NCI-H82 treated with DMSO at 0.1 percent for 48 hours (cell line): ENCODE data around the gene IKZF1.

ENCODE experiments used
- DNase-seq: peaks from one replicate; lab custom pipeline; 2025; ENCODE audit not compliant: unreplicated experiment; lab: John Stamatoyannopoulos, UW

IKZF1 gene

DNA sequence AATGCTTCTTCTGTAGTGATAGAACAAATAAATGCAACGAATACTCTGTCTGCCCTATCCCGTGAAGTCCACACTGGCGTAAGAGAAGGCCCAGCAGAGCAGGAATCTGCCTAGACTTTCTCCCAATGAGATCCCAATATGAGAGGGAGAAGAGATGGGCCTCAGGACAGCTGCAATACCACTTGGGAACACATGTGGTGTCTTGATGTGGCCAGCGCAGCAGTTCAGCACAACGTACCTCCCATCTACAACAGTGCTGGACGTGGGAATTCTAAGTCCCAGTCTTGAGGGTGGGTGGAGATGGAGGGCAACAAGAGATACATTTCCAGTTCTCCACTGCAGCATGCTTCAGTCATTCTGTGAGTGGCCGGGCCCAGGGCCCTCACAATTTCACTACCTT lies 99.9 kb downstream of the IKZF1 start:
- DNase-seq = no peak

DNA sequence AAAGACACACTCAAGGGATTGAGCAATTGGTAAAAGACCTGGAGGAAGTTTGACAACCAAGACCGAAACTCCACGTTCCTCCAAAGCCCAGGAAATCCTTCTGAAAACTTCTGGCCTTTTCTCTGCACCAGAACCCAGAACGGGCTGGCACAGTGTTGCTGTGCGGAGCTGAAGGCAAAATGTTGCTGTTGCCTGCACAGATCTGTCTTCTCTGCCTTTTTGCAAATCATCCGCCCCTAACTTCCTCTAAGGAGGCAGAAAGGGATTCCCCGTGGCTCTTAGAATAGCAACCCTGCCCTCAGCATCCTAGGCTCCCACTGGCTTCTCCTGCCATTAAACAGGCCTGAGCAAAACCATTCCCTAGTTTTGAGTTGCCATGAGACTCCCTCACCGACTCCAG lies 100.7 kb downstream of the IKZF1 start:
- no peak for DNase-seq

DNA sequence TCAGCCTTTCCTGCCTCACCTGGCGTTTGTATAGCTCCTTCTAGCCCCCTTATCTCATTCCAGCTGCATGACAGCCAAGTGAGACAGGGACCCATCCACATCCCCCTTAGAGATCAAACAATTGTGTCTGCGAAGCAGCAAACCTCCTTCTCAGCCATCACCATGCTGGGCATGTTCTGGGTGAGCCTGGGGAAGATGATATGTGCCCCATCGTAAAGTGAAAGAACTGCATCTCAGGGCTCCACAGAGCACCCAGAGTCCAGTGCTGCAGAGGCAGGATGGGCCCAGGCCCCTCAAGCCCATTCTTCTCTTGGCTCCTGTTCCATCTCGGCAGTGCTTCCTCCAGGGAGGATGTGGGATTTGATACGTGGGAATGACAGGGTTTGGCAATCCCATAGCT lies 102.4 kb downstream of the IKZF1 start:
- DNase-seq = no peak

DNA sequence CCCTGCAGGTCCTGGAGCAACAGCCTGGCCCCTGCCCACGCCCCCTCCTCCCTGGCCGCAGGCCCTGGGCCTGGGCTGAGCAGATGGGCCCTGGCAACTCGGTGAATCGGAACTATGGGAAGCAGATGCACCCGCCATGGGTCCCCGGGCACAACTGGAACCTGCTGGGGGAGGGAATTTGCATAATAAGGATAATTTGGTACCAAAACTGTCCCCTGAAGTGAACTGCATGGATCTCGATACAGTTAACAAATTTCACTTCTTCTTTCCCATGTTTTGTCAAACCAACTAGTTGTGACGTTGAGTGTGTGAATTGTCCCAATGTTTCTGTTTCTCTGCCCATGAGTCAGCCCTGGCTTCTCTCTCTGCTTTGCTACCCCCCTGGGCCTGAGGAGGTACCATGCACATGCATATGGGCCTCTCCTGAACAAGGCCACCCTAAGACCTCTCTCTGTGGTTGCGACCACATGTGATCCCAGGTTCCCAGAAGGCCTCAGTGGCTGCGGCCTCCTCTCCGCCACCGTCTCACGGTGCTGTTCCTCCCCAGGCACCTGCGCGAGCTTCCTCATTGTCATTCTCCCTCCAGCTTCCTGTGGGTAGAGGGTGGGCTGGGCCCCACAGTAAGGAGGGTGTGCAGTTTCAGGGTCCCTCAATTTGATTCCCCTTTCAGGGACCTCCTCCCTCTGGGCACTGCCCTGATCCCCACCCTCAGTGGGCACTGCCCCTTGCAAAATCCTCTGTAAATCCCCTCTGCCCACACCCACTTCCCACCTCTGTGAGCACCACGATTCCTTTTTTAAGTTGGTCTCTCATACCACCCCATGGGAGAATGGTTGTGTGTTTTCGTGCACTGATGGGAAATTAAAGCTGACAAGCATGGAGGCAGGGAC lies 105.6 kb downstream of the IKZF1 start:
- no peak for DNase-seq

DNA sequence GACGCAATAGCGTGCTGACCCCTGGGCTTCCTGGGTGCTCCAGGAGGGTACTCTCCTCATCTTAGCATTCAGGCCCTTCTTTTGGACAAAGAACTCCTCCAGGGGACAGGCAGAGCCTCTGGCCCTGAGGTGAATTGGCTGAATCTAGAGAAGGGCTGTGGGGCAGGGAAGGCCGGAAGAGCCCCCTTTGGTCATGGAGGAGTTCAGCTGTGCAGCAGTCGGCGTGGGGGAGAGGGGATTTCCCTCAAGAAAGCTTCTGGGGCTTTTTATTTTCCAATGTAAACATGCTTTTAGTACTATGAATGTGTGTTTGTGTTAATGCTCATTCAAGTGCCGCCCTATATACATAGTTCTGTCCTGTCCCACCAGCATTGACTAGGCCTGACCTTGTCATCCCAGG lies 106.8 kb downstream of the IKZF1 start:
- no peak for DNase-seq

DNA sequence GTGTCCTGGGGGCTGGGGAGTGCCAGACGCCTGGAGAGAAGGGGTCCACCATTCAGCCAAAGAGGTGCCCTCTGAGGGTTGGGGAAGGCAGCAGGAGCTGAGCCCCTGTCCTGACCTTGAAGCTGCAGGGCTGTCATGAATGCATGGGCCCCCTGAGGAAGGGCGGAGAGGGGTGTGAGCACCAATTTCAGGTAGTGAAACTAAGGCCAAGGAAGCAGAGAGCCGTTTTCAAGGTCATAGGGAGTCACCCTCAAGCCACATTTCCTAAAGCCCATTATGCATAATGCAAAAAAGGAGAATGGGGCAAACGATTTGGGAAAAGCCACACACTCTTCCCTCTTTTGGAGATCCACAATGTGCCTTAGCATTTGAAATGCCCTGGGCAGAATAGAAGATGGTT lies 108.5 kb downstream of the IKZF1 start:
- DNase-seq = no peak

DNA sequence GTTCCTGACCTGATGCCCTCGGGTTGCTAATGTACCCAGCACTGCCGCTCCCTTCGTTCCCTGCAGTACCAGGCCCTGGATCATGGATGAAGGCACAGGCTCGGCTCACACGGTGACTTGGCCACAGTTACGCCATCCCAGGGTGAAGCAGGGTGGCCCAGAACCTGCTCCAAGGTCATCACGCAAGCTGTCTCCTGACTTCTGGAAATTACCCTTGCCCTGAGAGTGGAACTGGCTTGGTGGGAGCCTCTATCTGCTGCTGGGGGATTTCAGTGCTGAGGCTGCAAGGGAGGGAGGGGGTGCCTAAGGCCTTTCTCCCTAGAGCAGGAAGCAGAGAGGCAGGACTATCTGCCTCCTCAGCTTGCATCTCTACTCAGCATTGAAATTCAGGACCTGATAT lies 109.0 kb downstream of the IKZF1 start:
- DNase-seq = no peak

DNA sequence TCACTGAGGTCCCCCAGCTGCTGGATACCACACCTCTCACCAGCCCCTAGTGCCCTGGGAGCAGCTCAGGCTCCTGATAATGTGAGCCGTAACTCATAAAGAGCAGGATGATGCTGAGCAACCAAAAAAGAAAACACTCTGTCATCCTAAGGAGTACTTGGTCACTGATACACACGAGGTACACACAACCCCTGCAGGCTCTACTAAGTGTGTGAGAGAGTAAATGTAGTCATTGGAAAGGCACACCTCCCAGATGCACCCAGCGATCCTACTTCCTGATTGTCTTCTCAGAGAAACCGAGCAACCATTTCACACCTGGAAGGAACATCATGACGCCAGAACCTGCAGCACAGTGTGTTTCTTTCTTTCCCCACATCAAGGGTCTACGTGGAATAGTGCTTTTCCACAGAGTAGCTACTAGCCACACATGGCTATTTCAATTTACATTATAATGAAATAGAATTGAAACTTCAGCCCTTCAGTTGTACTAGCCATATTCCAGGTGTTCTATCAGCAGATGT lies 111.4 kb downstream of the IKZF1 start:
- no peak for DNase-seq

DNA sequence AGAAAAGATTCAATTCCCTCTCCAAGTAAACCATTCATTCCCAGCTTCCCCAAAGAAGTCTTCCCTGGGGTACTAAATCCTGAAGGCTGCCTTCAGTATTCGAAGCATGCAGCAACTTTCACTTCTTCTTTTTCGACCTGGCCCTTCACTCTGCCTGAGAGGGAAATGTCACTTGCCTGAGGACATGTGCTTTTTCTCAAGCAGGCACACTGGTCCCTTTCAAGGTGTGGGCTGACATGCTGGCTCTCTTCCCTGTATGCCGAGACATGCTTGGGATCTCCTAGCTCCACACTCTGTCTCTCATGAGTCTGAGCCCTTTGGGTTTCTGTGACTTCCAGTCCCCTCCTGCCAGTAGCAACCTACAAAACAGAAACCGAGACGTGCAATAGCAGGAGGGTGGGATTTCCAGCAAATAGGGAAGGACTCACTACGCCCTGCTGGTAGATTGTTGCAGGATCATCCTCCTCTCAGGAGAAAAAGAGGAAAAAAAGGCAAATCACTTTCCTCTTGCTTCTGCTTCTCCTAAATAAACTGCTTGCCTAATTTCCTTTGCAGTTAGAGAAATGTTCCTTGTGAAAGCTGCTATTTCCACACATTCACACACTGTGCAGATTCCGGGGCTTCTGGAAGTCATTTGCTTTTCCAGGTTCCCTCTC lies 112.1 kb downstream of the IKZF1 start:
- DNase-seq = no peak

DNA sequence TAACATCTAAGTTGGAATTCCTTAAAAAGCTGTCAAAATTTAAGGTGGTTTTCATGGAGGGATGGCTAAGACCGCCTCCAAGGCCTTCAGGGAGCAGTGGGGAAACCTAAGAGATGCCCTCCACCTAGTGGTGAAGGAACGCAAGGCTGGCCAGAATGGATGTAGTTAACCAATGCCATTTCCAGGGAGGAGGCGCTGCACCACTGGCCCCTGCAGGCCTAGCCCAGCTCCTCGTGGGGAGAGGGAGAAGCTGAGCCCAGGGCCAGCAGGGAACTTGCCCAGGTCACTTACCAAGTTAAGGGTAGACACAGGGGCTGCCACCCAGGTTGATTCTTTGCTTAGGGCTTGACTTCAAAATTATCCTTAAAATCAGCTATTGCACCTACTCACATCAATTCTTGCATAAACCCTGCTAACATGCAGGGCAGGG lies 113.6 kb downstream of the IKZF1 start:
- peak; percentile 73 for DNase-seq

DNA sequence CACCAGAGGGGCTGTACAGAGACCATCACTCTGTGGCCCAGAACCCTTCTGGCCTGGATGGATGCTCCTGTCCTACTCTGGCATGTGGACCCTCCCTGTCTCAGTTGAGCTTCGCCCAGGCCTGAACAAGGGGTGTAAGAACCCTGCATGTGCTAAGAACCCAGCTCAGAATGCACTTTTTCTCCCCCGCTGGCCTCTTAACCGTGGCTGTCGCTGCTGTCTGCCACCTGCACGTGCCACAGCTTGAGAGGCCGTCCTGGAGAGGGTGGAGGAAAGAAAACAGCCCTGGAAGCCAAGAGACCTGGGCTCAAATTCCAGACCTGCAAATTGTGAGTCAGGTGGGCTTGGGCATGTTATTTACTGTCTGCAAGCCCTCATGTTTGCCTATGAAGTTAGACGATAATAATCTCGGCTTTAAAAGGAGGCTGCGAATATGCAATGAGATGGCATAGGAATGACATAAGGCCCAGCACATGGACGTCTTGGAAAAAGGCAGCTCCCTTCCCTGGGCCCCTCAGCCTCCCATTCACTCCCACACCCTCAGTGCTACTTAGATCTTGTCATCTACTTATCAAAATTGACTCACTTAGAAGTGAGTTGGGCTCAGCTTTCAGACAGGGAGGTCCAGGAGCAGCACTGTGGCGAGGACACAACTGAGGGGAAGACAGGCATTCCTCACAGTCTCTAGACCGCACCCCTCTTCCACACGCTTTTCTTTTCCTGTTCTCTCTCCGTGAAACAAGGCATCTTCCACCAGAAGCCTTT lies 114.2 kb downstream of the IKZF1 start:
- DNase-seq = no peak

DNA sequence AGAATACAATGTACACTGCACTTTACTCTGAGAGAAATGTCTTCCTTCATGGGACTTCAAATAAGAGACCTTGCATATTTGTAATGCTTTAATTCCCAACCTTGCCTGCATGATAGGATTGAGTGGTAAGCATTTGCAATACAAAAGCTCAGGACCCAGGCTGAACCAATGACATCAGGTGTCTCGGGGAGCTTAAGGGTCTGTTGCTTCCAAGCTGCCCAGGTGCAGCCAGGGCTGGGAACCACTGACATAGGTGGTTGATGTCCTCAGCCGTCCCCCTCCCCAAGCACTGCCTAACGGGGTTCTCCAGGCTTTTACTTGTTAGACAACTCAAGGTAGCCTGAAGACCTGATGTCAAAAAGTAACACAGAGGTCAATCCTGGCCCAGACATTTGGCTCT lies 116.5 kb downstream of the IKZF1 start:
- no peak for DNase-seq

DNA sequence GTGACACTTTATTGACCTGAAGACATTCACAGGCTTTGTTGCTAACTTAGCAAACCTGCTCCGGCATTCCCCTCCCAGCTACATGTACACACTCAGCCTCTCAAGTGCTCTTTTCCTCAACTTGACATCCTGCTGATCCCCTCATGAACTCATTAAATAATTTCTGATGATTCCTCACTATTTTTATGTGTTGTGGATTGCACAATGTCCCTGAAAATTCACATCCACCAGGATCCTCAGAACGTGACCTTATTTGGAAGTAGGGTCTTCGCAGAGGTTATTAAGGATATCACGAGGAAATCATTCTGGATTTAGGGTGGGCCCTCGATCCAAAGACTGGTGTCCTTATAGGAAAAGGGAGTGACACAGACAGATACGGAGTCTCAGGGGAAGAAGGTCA lies 118.3 kb downstream of the IKZF1 start:
- no peak for DNase-seq

DNA sequence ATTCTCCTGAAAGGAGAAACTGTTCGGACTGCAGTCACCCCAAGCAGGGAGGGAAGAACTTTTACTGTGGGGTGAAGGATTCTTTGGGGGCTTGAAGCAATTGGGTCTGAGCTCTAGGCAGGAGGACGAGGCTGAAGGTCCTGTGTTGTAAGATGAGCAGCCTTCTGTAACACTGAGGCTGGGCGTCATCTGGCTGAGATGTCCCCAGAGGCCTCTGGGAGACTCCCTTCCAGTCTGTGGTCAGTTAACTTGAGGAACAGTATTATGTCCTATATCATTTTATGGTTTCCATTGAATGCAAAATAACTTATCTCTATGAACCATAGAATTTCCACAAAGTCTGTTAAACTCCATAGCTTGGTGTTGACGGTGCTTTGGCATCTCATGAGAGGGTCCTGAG lies 119.3 kb downstream of the IKZF1 start:
- DNase-seq = no peak

DNA sequence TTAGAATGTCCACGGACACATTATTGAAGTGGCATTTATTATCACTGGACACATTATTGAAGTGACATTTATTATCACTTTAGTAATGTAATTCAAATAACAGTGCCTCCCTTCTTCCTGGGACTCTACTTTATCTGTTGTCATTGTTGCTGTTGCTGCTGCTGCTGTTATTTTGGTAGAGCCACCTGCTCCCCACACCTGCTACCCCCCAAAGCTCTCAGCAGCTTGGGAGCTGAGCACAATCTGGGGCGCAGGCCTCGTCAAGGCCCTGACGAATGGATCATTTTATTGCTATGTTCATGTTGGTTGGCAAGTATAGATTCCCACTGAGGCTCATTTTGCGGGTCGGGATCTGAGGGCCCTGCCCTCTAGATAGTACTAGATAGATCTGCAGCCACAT lies 120.8 kb downstream of the IKZF1 start:
- DNase-seq = no peak

DNA sequence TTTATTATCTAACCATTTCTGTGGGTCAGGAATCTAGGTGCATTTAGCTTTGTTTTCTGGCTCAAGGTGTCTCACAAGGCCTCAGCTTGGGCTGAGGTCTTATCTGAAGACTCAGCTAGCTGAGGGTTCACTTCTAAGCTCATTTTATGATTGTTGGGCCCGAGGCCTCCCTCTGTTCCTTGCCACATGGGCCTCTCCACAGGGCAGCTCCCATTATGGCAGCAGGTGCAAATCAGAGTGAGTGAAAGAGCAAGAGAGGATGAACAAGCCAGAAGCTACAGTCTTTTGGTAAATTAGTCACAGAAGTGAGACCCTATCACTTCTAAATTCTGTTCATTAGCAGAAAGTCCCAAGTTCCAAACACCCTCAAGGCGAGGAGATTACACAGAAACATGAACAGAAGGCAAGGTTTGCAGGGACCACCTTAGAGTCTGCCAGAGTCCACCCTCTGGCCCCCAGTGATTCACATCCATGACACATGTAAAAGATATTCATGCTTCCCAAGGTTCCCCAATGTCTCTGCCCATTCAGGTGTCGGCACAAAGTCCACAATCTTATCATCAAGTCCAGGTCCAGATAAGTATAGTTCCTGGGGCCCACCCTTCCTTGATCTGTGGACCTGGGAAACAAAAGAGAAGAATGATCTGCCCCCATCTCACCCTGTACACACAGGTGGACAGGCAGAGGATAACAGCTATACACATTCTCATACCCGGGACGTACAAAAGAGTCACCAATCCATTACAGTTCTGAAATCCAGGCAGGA lies 121.9 kb downstream of the IKZF1 start:
- no peak for DNase-seq

DNA sequence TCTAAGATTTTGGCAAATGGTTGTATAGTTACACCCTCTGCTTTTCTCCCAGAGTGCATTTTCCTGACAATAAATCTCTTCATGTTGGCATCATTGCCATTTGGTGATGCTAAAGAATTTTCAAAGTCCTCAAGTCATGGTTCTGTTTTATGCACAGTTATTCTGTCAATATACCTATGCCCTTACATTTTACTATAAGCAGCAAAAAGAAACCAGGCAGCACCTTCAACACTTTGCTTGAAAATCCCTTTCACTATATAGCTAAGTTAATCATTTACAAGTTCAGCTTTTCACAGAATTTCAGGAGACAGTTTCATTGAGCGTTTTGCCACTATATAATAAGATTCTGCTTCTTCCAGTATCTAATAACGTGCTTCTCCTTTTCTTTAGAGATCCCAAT lies 123.0 kb downstream of the IKZF1 start:
- no peak for DNase-seq

DNA sequence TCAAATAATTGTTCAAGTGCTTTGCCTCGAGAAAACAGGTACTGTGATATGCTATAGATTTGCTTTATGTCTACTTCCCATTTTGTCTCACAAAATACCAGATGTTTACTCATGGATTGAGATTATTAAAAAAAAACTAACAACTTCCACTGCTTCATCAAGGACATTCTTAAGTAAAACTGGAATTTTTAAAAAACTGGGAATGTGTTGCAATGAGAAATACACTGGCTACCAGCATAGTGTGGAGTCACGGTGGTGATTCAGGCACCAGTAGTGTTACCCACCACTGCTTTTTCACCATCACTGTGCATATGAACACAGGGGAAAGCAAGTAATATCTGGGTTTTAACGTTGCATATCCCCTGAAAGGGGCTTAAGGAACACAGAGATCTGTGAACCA lies 124.4 kb downstream of the IKZF1 start:
- no peak for DNase-seq

DNA sequence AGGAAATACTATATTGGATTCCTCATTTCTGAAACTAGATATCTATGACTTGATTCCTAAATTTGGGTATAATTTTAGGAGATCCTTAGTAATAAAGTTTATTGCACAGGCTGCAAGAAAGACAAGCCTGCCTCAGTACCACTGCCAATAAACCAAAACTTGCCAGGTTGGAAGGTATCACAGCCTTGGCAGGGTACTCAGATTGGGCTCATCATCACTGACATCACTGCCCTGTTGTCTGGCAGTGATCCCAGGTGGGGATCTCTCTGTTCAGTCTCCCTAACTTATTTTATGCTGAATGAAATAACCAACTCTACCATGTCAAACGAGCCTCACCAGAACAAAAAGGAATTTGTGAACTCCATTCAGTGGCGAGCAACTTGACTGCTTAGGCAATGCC lies 126.8 kb downstream of the IKZF1 start:
- no peak for DNase-seq

DNA sequence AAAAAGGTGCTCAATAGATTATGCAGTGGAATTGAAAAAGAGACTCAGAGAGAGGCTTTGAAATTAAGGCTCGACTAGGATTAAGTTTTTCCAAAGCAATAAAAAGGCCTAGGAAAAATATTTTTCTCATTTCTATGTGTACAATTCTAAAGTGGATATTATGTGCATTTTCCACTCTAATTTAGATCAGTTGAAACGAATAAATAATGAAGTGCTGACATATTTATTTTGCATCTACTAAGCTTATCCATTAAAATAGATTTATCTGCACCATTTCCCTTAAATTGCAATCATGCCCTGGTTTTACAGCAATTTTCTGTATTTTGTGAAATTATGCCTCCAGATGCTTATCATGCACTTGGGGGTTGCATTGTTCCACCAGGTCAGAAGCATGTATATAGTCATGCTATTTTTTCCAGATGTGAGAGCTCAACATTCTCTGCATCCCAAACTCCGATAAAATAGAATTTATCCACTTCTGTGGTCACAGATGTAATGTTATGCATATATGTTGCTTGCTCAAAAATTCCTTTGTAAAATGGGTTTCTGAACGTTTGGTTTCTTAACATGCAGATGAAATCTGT lies 127.3 kb downstream of the IKZF1 start:
- no peak for DNase-seq
